ENCODE results near the gene SIVA1. TPM values are rescaled to one million over a fixed set of nuclear protein-coding genes. Genes with fewer than 3 reads are reported as not detected.

SIVA1 gene
- polyA plus RNA-seq, 3 donors = 102 to 193 (median 156) TPM

- WGBS (ENCODE audit: insufficient coverage) = 97% methylated on average over 13 of the region's 13 CpGs
- peaks cover 66 to 90% of the 10 kb centered on the region in 2 donors for H3K36me3 ChIP-seq (replicated peaks in 1 of 2; ENCODE audit: control insufficient read depth in 1 of 2, insufficient read depth in 2 of 2, low read length in 2 of 2)
- no peak for DNase-seq
- H3K4me1 Mint-ChIP-seq = no peaks in the 10 kb centered on the region
- no peak overlapping the region for H3K27ac ChIP-seq (ENCODE audit: low read depth in 1 of 2, low read length in 2 of 2)
- no peak overlapping the region for H2AFZ ChIP-seq (ENCODE audit: insufficient read depth, low read depth, low read length, poor library complexity, severe bottlenecking)
- peaks cover 86% of the 10 kb centered on the region for H4K20me1 ChIP-seq (ENCODE audit: insufficient read depth, low read length)
- no peak overlapping the region for H3K4me2 ChIP-seq (replicated peaks; ENCODE audit: extremely low read depth, low read length, poor library complexity, severe bottlenecking)
- no peak for TF ChIP-seq CTCF (IDR thresholded peaks at IDR 0.05)
- H3K27ac Mint-ChIP-seq = no peak overlapping the region
- H3K4me3 Mint-ChIP-seq = no peak overlapping the region
- H3K79me2 ChIP-seq (ENCODE audit: insufficient read depth, low read length) = no peaks in the 10 kb centered on the region
- H3K9me3 Mint-ChIP-seq = peaks cover 2 to 27% (median 12%) of the 10 kb centered on the region in 7 donors
- intact Hi-C loops (cut with micrococcal nuclease) = no loop called here
- H3K9ac ChIP-seq (ENCODE audit: insufficient read depth, low read length, poor library complexity, severe bottlenecking) = no peak overlapping the region
- H3K36me3 Mint-ChIP-seq = peaks cover 35 to 75% of the 10 kb centered on the region in 2 donors
- no peaks in the 10 kb centered on the region for H3K27me3 Mint-ChIP-seq (ENCODE audit: low read depth in 3 of 3)
- no peaks in the 10 kb centered on the region for H3K4me1 ChIP-seq (ENCODE audit: control insufficient read depth in 1 of 2, insufficient read depth in 2 of 2, low read length in 2 of 2)
- no peak overlapping the region for H3K4me3 ChIP-seq (replicated peaks in 1 of 3; ENCODE audit: low read depth in 2 of 3, low read length in 3 of 3)
- peaks cover 7 to 11% of the 10 kb centered on the region in 2 donors for H3K9me3 ChIP-seq (replicated peaks in 1 of 2; ENCODE audit: control insufficient read depth in 1 of 2, insufficient read depth in 1 of 2, low read length in 2 of 2)
- H3K27me3 ChIP-seq (ENCODE audit: control insufficient read depth in 2 of 2, insufficient read depth in 2 of 2, low read length in 2 of 2) = no peaks in the 10 kb centered on the region
These were observed 22.1 kb downstream of the SIVA1 start for GRCh38 chr14:104775073-104775489.

- H3K36me3 Mint-ChIP-seq = peaks cover 26 to 71% of the 10 kb centered on the region in 2 donors
- Histone ChIP-seq H3K4me1 (ENCODE audit: control insufficient read depth in 1 of 2, insufficient read depth in 2 of 2, low read length in 2 of 2) (no peaks in the 10 kb centered on the region), H3K27me3 (ENCODE audit: control insufficient read depth in 2 of 2, insufficient read depth in 2 of 2, low read length in 2 of 2) (no peaks in the 10 kb centered on the region), H2AFZ (ENCODE audit: insufficient read depth, low read depth, low read length, poor library complexity, severe bottlenecking) (no peak overlapping the region), H3K4me2 (replicated peaks; ENCODE audit: extremely low read depth, low read length, poor library complexity, severe bottlenecking) (no peak overlapping the region), H4K20me1 (ENCODE audit: insufficient read depth, low read length) (peaks cover 87% of the 10 kb centered on the region), H3K36me3 (replicated peaks in 1 of 2; ENCODE audit: control insufficient read depth in 1 of 2, insufficient read depth in 2 of 2, low read length in 2 of 2) (peaks cover 61 to 87% of the 10 kb centered on the region in 2 donors), H3K4me3 (replicated peaks in 1 of 3; ENCODE audit: low read depth in 2 of 3, low read length in 3 of 3) (no peak overlapping the region), H3K79me2 (ENCODE audit: insufficient read depth, low read length) (no peaks in the 10 kb centered on the region), H3K9me3 (replicated peaks in 1 of 2; ENCODE audit: control insufficient read depth in 1 of 2, insufficient read depth in 1 of 2, low read length in 2 of 2) (peaks cover 2 to 6% of the 10 kb centered on the region in 2 donors), H3K27ac (ENCODE audit: low read depth in 1 of 2, low read length in 2 of 2) (no peak overlapping the region), H3K9ac (ENCODE audit: insufficient read depth, low read length, poor library complexity, severe bottlenecking) (no peak overlapping the region)
- H3K4me3 Mint-ChIP-seq = no peak overlapping the region
- peak overlapping the region in 1 of 7 donors; percentile 63 for H3K27ac Mint-ChIP-seq
- intact Hi-C loops (cut with micrococcal nuclease) = no loop called here
- DNase-seq = no peak
- TF ChIP-seq CTCF (IDR thresholded peaks at IDR 0.05) = no peak
- H3K9me3 Mint-ChIP-seq = peaks cover 0 to 20% (median 5%) of the 10 kb centered on the region in 7 donors
- WGBS (ENCODE audit: insufficient coverage) = 98% methylated on average over 15 of the region's 15 CpGs
- no peaks in the 10 kb centered on the region for H3K27me3 Mint-ChIP-seq (ENCODE audit: low read depth in 3 of 3)
- H3K4me1 Mint-ChIP-seq = no peaks in the 10 kb centered on the region
These were observed 23.5 kb downstream of the SIVA1 start for GRCh38 chr14:104776481-104776880.

Data from CD14-positive monocyte (primary cell).